HuH-7.5 (cell line): ENCODE data around the gene KLC4.
A peak's percentile ranks its signal among the peaks of the same experiment; 100 is the strongest.
"Not testable (repeated sequence)": the region's sequence is repeated elsewhere in the genome, so short reads cannot be mapped to it uniquely, and the experiment has no call there.

Source experiments
- DNase-seq: peaks from one replicate; pipeline ENCODE4 v3.0.0; 2011; ENCODE audit warnings: low spot score

KLC4 gene

DNA sequence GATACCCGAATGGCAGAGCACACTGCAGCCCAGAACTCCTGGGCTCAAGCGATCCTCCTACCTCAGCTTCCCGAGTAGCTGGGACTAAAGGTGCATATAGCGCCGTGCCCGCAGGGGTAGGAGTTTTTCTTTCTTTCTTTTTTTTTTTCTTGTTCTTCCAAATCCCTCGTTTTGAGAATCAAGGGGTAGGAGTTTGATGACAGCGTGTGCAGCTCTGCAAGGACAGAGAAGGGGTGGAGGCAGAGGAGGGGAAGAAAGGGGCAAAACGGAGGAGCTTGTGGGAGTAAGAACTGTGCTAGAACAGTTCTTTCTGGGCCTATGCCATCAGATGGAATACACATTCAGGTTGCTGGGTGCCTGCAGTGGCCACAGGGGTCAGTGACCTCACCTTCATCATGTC is 22.7 kb upstream of the KLC4 start:
- DNase-seq, result no peak

DNA sequence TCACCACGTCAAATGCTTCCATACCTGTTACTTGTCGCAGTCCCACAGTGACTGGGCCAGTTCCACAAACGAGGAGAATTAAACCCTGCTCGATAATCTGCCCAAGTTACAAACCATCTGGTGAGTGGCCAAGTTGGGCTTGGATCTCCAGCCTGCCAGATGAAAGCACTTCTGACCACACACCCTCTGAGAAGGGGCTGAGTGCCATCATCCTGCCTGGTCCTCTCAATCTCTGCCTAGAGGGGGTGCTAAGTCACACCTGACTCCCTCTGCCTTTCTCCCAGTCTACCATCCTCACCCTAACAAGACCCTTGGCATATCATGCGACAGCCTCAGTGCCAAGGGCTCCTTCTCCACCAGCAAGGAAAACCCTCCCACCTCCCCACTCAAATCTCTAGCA is 22.2 kb upstream of the KLC4 start:
- no peak for DNase-seq

DNA sequence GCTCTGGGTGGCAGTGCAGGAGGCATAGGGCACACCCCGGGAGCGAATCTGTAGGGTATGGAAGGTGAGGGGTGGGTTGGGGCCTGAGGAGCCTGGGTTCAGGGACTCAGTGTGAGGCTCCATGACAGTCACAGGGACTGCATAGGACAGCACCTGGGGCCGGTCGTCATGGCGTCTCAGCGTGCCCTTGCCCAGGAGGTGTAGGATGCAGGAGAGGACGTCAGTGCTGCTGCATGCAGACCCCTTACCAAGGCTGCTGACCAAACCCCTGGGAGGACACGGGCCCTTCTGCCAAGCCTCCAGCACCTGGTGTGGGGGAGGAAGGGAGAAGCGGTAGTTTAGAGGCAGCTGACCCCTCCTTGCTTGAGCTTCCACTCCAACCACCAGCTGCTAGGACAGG is 21.7 kb upstream of the KLC4 start:
- no peak for DNase-seq

DNA sequence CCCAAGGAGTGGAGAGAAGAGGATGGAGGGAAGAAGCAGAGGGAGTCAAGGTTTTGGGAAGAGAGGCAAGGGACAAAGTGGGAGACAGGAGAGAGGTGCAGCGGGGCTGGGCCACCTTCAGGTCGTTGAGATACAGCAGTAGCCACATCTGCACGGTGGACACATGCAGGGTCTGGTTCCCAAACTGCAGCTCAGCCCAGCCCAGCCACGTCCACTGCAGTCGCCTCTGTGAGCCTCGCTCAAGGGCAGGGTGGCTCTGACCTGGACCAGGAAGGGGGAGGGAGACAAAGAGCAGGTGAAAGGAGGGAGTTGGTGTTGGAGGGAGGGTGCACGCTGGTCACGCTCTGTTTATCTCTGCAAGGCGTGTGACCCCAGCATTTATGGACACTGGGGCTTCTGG is 20.7 kb upstream of the KLC4 start:
- DNase-seq, result no peak

DNA sequence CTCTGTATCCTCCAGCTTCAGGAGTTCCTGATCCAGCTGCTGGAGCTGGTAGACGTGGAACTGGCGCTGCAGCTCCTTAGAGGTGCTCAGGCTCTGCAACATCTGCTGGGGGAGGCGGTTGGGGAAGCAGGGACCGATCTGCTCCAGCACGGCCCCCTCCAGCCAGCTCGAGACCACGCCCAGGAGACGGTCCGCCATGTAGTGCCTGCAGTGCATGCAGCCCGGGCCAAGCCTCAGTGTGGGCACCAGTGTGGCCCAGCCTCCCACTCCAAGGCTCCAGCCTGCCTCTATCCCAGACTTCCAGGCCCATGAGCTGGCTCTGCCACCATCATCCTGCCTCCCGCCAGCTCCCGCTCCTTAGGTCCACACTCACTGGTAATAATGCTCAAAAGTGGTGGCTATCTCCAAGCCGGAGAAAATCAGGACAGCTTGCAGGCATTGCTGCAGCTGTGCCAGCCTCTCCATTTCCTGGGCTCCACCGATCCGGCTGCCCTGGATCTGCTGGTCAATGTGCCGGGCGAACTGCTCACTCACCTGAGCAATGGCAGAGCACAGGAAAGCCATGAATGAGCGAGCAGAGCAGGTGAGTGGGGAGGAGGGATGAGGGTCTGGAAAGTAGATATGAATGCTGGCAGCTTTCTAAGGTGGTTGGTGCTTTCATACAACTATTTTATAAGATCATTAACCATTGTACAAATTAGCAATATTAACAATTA is 18.7 kb upstream of the KLC4 start:
- DNase-seq, result no peak

DNA sequence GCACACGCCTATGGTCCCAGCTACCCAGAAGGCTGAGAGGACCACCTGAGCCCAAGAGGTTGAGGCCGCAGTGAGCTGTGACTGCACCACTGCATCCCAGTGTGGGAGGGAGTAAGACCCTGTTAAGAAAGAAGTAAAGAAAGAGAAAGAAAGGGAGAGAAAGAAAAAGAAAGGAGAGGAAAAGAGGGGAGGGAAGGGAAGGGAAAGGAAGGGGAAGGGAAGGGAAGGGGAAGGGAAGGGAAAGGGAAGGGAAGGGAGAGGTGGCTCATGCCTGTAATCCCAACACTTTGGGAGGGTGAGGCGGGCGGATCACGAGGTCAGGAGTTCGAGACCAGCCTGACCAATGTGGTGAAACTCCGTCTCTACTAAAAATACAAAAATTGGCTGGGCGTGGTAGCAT is 18.0 kb upstream of the KLC4 start:
- DNase-seq, result not testable (repeated sequence)

DNA sequence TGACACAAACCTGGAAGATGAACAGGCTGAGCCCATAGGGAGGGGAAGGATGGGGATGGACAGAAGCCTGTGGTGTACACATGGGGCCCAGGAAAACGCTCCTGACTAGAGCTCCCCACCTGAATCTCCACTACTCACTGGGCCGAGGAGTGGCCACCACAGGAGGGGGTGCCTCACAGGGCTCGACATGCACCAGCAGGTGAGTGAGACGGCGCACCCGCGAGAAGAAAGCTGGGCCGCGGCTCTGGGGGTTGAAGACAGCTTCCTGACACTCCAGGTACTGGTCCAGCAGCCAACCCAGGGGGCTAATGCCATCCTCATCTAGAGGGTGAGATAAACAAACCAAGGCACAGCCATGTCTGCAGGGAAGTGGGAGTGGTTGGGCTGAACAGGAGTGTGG is 16.1 kb upstream of the KLC4 start:
- no peak for DNase-seq

DNA sequence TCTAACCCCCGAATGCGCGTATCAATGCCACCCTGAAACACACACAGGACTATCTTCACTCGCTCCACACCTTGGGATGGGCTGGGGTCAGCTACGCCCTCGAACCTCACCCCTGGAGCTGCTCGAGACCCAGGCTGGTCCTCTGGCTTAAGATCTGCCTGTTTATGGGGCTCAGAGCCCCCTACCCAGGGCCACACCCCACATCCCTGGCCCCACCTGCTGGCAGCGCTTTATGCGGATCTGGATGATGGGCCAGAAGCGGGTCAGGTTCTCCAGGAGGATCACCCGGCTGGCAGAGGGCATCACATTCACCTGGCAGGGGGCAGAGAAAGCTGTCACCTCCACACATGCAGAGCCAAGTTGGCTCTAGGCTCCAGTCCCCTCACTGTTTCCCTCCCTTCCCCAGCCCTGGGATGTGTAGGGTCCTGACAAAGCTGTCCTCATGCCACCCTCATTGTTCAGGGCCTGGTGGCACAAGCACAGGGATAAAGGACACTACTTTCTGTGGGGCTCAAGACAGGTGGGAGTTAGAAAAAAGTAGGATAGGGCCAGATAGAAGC is 14.0 kb upstream of the KLC4 start:
- DNase-seq, result no peak

DNA sequence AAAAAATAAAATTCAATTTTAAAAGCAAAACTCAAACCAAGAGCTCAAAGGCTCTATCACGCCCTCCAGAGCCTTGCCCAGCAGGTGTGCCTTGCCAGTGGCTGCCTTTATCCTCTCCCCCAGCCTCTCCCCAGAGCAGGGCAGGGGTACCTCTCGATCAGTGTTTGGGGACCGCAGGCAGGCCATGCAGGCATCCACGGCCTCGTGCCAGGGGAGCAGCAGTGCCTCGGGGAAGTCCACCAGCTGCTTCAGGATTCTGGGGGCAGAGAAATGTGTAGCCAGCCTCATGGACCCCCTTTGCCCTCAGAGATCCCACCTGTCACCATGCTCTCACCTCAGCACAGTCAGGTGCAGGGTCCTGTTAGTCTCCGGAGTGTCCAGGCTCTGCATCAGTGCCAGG is 11.4 kb upstream of the KLC4 start:
- DNase-seq, result no peak

DNA sequence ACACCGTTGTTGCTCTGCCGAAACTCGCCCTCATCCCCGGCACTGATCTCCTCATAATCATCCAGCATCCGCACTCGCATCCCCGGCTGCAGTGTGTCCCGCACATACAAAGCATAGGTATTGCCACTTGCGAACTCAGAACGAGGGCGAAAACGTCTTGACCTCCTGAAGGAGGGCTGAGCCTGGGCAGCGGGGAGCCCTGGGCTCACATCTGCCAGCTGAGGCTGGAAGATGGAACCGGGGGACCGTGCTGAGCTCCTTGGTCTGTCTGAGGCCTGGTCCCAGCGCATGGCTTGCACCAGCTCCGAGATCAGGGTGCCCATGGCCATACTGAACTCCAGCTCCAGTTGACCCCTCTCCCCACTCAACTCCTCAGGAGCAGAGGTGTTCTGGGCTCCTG is 8.4 kb upstream of the KLC4 start:
- no peak for DNase-seq

DNA sequence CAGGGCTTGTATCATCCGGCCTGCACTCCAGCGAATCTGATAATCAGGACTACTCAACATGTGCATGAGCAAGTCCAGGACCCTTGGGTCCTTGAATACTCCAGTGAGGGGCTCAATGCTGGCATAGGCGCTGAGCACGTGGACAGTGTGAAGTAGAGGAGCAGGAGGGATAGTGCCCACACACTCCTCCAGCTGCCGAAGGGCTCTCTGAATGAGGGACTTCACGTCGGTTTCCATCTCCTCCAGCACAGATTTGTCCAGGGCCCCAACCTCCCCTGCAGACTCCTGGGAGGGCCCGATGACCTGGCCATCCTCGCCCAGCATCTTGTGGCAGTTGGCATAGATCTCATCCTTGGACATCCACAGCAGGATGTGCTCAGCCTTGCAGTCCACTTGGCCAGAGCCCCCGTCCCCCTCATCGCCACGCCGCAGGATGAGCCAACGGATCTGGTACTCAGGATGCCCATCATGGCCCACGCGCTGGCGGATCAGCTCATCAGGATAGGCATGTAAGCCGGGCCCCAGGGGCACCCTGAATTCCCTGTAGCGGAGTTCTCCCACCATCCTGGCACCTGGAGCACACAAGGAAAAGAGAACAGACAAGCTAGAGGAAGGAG is 7.1 kb upstream of the KLC4 start:
- DNase-seq, result no peak

DNA sequence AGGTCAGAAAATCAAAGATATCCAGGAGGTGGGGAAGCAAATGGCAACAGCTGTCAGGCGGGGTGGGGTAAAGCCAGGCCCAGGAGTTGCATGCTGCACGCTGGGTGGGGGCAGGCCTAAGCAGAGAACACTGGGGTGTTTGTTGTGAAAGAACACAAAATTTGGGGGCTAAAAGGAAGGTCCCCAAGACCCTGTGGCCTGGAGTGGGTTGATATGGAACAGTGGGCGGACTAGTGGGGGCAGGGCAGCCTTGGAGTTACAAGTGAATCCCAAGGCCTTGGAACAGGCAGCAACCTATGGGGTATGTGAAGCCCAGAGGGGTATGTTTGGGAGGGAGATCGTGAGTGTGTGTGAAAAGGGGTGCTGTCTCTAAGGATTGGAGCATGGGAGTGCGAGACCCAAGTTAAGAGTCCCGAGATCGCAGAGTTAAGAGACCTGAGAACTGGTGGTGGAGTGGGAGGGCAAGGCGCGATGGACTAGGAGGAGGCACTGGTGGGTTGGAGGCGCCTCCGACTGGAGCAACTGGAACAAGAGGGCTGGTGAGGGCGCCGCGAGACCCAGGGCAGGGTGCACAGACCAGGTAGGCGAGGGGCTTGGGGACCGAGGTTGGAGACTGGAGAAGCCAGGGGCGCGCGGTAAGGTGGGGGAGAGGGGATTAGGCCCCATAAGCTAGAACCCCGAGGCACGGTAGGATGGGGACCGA is 6.4 kb upstream of the KLC4 start:
- DNase-seq, result no peak

DNA sequence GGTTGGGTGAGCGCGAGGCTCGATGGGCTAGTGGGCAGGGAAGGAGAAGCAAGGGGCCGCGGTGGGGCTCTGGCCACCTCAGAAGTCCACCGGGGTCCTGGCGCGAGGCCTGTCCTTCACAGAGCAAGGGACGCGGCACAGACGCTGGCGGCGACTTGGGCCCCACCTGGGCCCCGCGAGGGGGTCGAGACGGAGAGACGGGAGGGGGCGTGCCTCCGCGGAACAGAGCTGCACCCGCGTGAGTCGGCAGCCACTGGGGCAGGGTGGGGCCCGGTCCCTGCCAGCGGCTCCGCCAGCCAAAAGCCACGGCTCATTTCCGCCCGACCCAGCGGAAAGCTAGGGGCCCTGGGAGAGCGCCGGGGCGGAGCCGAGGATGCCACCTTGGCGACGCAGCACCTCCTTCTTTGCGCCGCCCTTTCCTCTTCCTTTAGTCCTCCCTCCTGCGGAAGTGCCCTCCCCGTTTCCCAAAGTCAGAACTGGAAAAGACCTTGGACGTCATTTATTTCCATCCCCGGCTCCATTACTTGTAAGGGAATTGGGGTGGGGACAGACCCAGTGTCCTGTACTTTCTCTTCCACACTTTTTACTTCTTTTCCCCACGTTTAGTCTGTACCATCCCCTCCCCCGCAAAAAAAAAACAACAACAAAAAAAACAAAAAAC is 5.8 kb upstream of the KLC4 start, which contains the start of gene CUL7:
Gene CUL7, minus strand, starts transcription at position 307 of the 661 bp plus-strand sequence. CDS start 1,063 bp downstream, outside the sequence.
- DNase-seq, result peak; percentile 94

DNA sequence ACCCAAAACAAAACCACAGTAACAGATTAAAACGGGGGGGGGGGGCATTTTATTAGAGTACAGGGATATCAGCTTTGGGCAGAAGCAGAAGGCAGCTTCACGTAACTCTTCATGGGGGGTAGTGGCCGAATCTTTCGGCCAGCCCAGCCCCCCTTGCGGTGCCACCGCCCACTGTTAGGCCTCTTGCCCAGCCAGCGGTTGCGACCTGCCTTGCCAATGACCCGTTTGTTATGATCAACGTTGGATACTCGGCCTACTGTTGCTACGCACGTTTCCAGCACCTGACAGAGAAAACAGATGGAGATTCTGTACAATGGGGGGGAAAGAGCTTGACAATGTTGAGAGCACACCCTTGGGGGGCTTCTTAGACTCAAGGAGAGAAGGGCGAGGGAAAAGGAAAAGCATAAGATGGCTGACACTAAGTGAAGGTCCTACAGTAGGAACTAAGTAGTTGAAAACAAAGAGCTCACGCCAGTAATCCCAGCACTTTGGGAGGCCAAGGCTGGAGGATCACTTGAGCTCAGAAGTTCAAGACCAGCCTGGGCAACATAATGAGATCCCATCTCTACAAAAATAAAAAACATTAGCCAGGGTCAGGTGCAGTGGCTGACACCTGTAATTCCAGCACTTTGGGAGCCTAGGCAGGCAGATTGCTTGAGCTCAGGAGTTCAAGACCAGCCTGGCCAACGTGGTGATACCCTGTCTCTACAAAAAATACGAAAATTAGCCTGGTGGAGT is 5.1 kb upstream of the KLC4 start:
- DNase-seq, result no peak

DNA sequence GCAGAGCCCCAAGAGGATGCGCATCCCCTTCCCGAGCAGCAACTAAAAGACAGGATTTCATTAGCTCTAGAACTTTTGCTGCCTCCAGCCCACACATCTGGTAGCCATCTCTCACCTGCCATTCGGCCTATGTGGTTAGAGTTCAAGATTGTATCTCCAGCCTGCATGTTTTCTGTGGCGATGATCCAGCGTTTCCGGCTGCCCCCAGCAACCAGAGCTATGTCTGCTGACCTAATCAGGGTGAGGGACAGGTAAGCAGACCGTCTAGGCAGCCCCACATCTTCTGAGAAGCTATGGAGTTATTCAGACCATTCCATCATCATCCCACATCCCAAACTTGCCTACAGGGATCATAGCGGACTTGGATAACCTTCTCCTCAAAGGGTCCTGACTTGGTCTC is 3.5 kb upstream of the KLC4 start:
- DNase-seq, result no peak

DNA sequence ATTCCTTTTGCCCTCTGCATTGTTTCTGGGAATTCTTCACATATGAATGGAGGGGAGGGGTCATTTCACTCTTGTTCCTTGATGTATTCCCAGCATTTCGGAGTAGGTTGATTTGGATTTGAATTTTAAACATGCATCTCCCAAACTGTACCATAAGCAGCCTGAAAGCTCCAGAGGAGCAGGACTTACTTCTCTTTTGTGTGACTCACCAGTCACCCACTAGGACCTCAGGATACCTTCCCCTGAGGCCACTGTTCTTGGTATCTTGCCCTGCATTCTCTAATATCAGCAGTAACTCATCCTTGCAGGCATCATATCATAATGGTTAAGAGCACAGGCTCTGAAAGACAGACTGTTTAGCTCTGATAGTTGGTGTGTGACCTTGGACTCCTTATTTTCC is 900 bp upstream of the KLC4 start:
- DNase-seq, result no peak

DNA sequence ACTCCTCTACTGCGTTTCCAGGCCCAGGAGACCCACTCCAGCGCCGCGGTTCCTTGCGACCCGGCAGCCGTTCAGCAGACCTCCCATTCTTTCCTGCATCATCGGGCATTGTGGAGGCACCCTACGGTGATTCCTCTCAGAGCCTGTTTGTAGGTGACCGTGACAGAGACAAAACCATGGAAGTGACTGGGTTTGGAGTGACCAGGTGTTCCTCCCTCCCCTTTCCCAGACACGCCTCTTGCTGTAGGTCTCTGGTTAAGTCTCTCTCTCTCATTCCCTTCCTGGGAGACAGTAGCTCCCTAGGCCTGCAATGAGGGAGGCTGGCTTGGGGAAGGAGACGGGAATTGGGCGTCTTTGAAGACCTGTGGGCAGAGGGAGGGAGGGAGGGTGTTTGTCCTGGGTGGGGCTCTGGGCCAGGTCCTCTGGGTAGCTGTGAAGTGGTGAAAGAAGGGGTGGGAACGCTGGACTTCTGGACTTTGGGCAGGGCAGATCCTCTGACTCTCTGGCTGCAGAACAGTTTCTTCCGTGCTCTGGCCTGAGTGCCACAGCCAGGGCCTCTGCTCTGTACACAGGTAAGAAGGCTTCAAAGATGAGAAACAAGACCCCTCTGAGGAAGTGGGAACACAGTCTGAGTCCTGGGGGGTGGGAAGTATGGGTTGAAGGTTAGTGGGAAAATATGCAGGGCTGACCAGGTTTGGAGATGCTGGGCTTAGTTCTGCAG is 763 bp downstream of the KLC4 start:
- peak; percentile 56 for DNase-seq

DNA sequence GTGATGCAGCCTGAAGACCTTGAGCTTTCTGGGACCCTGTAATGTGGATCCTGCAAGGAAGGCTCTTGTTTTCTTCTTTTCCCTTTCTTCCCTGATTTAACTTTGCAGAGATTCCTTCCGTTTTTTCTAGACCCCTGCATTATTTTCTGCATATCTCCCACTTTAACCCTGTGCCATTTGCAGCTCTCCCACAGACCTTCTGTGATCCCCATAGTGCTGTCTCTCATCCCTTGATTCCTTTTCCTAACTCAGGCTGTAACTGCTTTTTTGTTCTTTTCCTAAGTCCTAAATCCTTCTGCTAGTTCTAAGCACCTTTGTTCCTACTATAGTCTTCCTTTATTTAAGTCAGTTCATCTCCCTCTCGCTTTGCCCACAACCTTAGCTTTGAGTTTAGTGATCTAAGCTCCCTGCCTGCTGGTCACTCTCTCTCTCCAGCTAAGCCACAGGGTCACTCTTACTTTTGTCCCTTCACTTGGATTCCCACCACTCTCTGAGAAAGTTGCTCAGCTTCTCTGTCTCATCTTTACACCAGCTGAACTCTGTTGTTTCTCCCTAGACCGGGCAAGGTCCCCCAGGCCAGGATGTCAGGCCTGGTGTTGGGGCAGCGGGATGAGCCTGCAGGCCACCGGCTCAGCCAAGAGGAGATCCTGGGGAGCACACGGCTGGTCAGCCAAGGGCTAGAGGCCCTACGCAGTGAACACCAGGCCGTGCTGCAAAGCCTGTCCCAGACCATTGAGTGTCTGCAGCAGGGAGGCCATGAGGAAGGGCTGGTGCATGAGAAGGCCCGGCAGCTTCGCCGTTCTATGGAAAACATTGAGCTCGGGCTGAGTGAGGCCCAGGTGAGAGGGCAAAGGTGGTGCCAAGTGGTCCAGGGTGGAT is 1.6 kb downstream of the KLC4 start:
- no peak for DNase-seq

DNA sequence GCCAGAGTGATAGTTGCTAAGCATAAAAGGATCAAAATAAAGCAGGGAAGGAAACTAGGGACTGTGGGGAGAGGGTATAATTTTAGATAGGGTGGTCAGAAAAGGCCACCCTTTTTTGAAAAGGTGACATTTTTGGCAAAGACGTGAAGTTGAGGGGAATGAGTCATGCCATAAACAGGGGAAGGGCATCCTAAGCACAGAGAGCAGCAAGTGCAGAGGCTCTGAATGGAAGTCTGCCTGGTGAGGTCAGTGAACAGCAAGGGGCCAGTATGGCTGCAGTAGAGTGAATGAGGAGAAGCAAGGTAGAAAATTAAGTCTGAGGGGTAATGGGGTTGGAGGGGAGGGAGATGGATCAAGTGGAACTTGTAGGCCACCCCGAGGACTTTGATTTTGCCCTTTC is 2.4 kb downstream of the KLC4 start:
- no peak for DNase-seq

DNA sequence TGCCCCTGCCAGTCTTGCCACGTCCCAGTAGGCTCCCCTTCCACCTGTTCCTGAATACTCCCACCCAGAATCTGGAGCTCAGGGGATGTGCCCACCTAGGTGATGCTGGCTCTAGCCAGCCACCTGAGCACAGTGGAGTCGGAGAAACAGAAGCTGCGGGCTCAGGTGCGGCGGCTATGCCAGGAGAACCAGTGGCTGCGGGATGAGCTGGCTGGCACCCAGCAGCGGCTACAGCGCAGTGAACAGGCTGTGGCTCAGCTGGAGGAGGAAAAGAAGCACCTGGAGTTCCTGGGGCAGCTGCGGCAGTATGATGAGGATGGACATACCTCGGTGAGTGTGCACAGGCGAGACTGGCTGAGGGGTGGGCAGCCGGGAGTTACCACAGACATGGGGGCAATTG is 3.4 kb downstream of the KLC4 start:
- DNase-seq, result no peak
